GM12878 (cell line): ENCODE data around the gene NAT9. TPM values are rescaled to one million over a fixed set of nuclear protein-coding genes. Genes with fewer than 3 reads are reported as not detected.

Experiments used
- ATAC-seq: fragments of 200-7000 bp; cut with Tn5 transposase; 3 replicates; pipeline ENCODE4 v1.9.1; 2020; ENCODE audit warnings: mild to moderate bottlenecking, moderate library complexity
- BruUV-seq: library from RNA; stranded (reverse); fragments of 400-500 nt; replicated peaks from 2 replicates; lab custom pipeline; 2021; lab: Mats Ljungman, UMichigan
- CTCF ChIA-PET: fragments of 300-600 bp; sonication (Branson Sonifier 250); formaldehyde crosslinking; extraction: SDS; loops from one replicate; lab custom pipeline; 2021; ENCODE audit warnings: inconsistent platforms; lab: Yijun Ruan, JAX
- POLR2A ChIA-PET: fragments of 350-600 bp; formaldehyde crosslinking; extraction: SDS; loops from one replicate; lab custom pipeline; 2021; ENCODE audit warnings: inconsistent platforms; lab: Charles Lee
- RAD21 ChIA-PET: fragments of 300-600 bp; sonication (Branson Sonifier 250); formaldehyde crosslinking; loops from one replicate; lab custom pipeline; 2023; ENCODE audit warnings: antibody characterized with exemption; ENCODE audit not compliant: unreplicated experiment; lab: Charles Lee
- SMC1A ChIA-PET: fragments of 300-600 bp; sonication (Branson Sonifier 250); formaldehyde crosslinking; loops from one replicate; lab custom pipeline; 2023; ENCODE audit not compliant: unreplicated experiment, uncharacterized antibody; lab: Charles Lee
- DNase-seq: peaks from one replicate; pipeline ENCODE4 v3.0.0-alpha.2; 2011; ENCODE audit warnings: low read depth, low spot score
- FAIRE-seq: peaks from 3 replicates; lab custom pipeline; 2011; peaks lifted over from hg19 to GRCh38; lab: Jason Lieb, UNC
- H2AFZ ChIP-seq: 2 replicates; pipeline ENCODE4 v1.6.0; 2011; ENCODE audit warnings: low read depth, low read length, control low read depth; ENCODE audit not compliant: control insufficient read depth
- H3K27ac ChIP-seq: 2 replicates; pipeline ENCODE4 v1.5.1; 2011; ENCODE audit warnings: control low read depth; ENCODE audit not compliant: control insufficient read depth, insufficient read depth
- H3K27me3 ChIP-seq, 2 experiments: replicated peaks in 1 of 2; 2 replicates each; pipeline versions ENCODE4 v1.6.0 to v1.6.1; 2011; ENCODE audit warnings: low read length in 1 of 2; ENCODE audit not compliant: control insufficient read depth in 2 of 2, insufficient read depth in 2 of 2
- H3K36me3 ChIP-seq, 2 experiments: 2 replicates each; pipeline ENCODE4 v1.5.1; 2011; ENCODE audit warnings: low read length in 1 of 2; ENCODE audit not compliant: control insufficient read depth in 2 of 2, insufficient read depth in 2 of 2
- H3K4me1 ChIP-seq: 2 replicates; pipeline ENCODE4 v1.6.1; 2011; ENCODE audit warnings: mild to moderate bottlenecking, low read length, moderate library complexity, mixed read lengths; ENCODE audit not compliant: control insufficient read depth, insufficient read depth
- H3K4me2 ChIP-seq: 2 replicates; pipeline ENCODE4 v1.6.0; 2011; ENCODE audit warnings: control low read depth; ENCODE audit not compliant: control insufficient read depth, insufficient read depth
- H3K4me3 ChIP-seq: fragments of 200-600 bp; sonication (generic); 2 replicates; pipeline ENCODE4 v1.5.1; 2016
- H3K79me2 ChIP-seq: 2 replicates; pipeline ENCODE4 v1.6.0; 2011; ENCODE audit warnings: low read length; ENCODE audit not compliant: control insufficient read depth, insufficient read depth
- H3K9ac ChIP-seq: 2 replicates; pipeline ENCODE4 v1.8.0; 2011; ENCODE audit warnings: low read length, control low read depth, mixed read lengths; ENCODE audit not compliant: control insufficient read depth, insufficient read depth
- H3K9me3 ChIP-seq: replicated peaks from 3 replicates; pipeline ENCODE4 v1.5.1; 2011; ENCODE audit warnings: mild to moderate bottlenecking, low read length; ENCODE audit not compliant: control insufficient read depth, insufficient read depth
- H4K20me1 ChIP-seq: 2 replicates; pipeline ENCODE4 v1.6.0; 2011; ENCODE audit not compliant: control insufficient read depth, insufficient read depth
- LARP7 ChIP-seq: fragments of 450-650 bp; IDR thresholded peaks from 2 replicates; pipeline ENCODE4 v1.6.1; 2017; ENCODE audit warnings: mild to moderate bottlenecking
- NFYB ChIP-seq: IDR thresholded peaks from 2 replicates; pipeline ENCODE4 v1.6.1; 2011; ENCODE audit warnings: low read depth, mild to moderate bottlenecking, low read length, improper control_type of control experiment, moderate library complexity; ENCODE audit not compliant: insufficient read depth
- NRF1 ChIP-seq: conservative IDR thresholded peaks from 2 replicates; pipeline ENCODE4 v1.6.1; 2011; ENCODE audit warnings: mild to moderate bottlenecking, low read depth, low read length, improper control_type of control experiment
- RAD21 ChIP-seq: IDR thresholded peaks from 2 replicates; pipeline ENCODE4 v1.6.1; 2011; ENCODE audit warnings: mild to moderate bottlenecking, low read depth, low read length, moderate library complexity; ENCODE audit not compliant: insufficient read depth
- SREBF2 ChIP-seq: IDR thresholded peaks from 2 replicates; pipeline ENCODE4 v1.6.1; 2012; ENCODE audit warnings: mild to moderate bottlenecking, low read length
- TAF1 ChIP-seq: IDR thresholded peaks from 2 replicates; pipeline ENCODE4 v1.6.1; 2011; ENCODE audit warnings: mild to moderate bottlenecking, low read depth, low read length, borderline replicate concordance
- ZNF207 ChIP-seq: fragments of 450-650 bp; IDR thresholded peaks from 2 replicates; pipeline ENCODE4 v1.6.1; 2014; ENCODE audit warnings: antibody characterized with exemption, mild to moderate bottlenecking, borderline replicate concordance
- WGBS: methylation state at CpG from one replicate; pipeline ENCODE4 v1.1.6; 2016; ENCODE audit warnings: low lambda C conversion rate; ENCODE audit not compliant: insufficient replicate concordance, insufficient coverage; ENCODE audit errors: missing lambda C conversion rate; 5-methylcytosine and 5-hydroxymethylcytosine counted together
- in situ Hi-C: fragments of 300-500 bp; cut with MboI; formaldehyde crosslinking; loops from 9 replicates; pipeline ENCODE4 v1.14.3; 2018; ENCODE audit warnings: mixed read lengths
- intact Hi-C: fragments of 100-400 bp; cut with micrococcal nuclease; formaldehyde crosslinking; loops from one replicate; pipeline ENCODE4 v1.14.2; 2022; ENCODE audit not compliant: unreplicated experiment
- polyA plus RNA-seq, 11 experiments: library from polyadenylated mRNA; depleted of rRNA in 4 of 11; unstranded in 6 of 11; stranded (reverse) in 5 of 11; fragments of >200 nt; fragmentation: Nextera tagmentation in 4 of 11; fragmentation: Illumina TruSeq in 1 of 11; extraction: Ambion mirVana in 4 of 11; extraction: Trizol in 1 of 11; gene quantifications; 1 replicate in 1 of 11; 2 replicates in 10 of 11; pipeline versions ENCODE4 v1.2.1 to v1.2.3, GENCODE V29; 2011 to 2016; ENCODE audit warnings: inconsistent platforms in 2 of 11, missing spikeins in 2 of 11, low read depth in 1 of 11
- total RNA-seq, 4 experiments: library from RNA; depleted of rRNA in 3 of 4; stranded (reverse); fragments of >200 nt in 3 of 4; fragmentation: Illumina TruSeq in 1 of 4; extraction: Trizol in 1 of 4; gene quantifications; 2 replicates each; pipeline versions ENCODE4 v1.2.1 to v1.2.3, GENCODE V29; 2013 to 2021
- TF ChIP-seq, protein P1 (sequence below): IDR thresholded peaks from 2 replicates; pipeline ENCODE4 v1.6.1; 2011; ENCODE audit warnings: low read depth, low read length, improper control_type of control experiment, borderline replicate concordance
- TF ChIP-seq, protein P2 (sequence below): fragments of 150-350 bp; IDR thresholded peaks from 2 replicates; pipeline ENCODE4 v1.6.1; 2014; ENCODE audit warnings: mild to moderate bottlenecking, low read depth, low read length
- TF ChIP-seq, protein P3 (sequence below): fragments of 150-350 bp; IDR thresholded peaks from 2 replicates; pipeline ENCODE4 v1.6.1; 2016; ENCODE audit warnings: low read depth, low read length
- TF ChIP-seq, protein P4 (sequence below): fragments of 450-650 bp; IDR thresholded peaks from 2 replicates; pipeline ENCODE4 v1.6.1; 2017; ENCODE audit warnings: mild to moderate bottlenecking, low read depth, inconsistent platforms; ENCODE audit not compliant: poor library complexity, severe bottlenecking

The NAT9 gene
- total and polyA plus RNA-seq, 10 of the 15 experiments (the other 5 are each of a cell fraction or from before 2014, with no cell fraction given), result 3.5 to 45.3 (median 27.3) TPM

DNA sequence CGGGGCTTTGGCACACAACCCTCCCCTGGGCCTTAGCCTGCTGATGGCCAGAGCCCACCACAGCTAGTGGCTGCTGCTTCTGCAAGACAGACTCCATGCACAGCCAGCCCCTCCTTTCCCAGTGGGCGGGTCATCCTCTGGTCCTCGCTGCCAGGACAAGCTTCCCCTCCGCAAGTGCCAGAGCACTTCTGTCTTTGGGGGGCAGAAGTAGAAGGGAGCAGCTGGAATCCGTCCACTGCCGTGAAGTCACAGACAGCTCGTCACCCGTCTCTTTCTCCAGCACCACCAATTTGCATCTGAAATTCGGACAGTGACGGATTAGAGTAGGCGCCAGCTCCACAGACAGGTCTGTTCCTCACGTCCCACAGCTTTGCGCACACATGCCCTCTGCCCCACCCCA lies 31.3 kb upstream of the NAT9 start (continued):
- no peak for TF ChIP-seq ZNF207
- TF ChIP-seq, protein P1, sequence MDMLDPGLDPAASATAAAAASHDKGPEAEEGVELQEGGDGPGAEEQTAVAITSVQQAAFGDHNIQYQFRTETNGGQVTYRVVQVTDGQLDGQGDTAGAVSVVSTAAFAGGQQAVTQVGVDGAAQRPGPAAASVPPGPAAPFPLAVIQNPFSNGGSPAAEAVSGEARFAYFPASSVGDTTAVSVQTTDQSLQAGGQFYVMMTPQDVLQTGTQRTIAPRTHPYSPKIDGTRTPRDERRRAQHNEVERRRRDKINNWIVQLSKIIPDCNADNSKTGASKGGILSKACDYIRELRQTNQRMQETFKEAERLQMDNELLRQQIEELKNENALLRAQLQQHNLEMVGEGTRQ, result no peak
- no peak for TF ChIP-seq SREBF2
- TF ChIP-seq NFYB, result no peak
- TF ChIP-seq, protein P2, sequence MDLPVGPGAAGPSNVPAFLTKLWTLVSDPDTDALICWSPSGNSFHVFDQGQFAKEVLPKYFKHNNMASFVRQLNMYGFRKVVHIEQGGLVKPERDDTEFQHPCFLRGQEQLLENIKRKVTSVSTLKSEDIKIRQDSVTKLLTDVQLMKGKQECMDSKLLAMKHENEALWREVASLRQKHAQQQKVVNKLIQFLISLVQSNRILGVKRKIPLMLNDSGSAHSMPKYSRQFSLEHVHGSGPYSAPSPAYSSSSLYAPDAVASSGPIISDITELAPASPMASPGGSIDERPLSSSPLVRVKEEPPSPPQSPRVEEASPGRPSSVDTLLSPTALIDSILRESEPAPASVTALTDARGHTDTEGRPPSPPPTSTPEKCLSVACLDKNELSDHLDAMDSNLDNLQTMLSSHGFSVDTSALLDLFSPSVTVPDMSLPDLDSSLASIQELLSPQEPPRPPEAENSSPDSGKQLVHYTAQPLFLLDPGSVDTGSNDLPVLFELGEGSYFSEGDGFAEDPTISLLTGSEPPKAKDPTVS, result no peak

DNA sequence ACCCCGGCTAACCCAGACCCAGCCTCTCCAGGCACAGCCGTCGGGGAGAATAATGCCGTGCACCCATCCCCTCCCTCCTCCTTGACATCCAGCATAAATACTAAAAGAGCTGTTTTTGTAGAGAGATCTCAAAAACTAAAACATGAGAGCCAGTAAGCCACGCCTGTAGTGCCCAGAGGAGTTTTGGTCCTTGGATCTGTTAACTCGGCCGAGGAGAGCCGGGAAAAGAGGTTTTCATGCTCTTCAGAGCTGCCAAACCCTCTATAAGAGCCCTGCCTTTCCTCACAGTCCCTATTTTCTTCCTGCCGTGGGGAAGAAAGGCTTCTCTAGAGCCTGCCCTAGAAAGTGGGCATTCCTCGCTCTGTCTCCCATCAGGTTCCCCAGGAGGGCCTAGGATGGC lies 30.2 kb upstream of the NAT9 start:
- BruUV-seq, result no TSS peak

More for the DNA sequence above, 30.2 kb upstream of the NAT9 start:
- ChIA-PET RAD21 (no interaction called here), CTCF (interaction anchor here (1.0 kb wide), 1 partner anchor 15 kb away, joined by 4 read pairs; no protein-coding TSS in a partner anchor), POLR2A (no interaction called here), SMC1A (no interaction called here)
- no peaks in the 10 kb centered on the region for H3K4me1 ChIP-seq
- no peaks in the 10 kb centered on the region for H3K9me3 ChIP-seq
- intact Hi-C loops (no loop called here), in situ Hi-C loops (no loop called here)
- FAIRE-seq, result no peak
- 75% methylated on average over 10 of the region's 10 CpGs for WGBS
- no peak overlapping the region for H3K4me2 ChIP-seq
- no peak overlapping the region for H3K4me3 ChIP-seq
- no peak for TF ChIP-seq NRF1
- TF ChIP-seq, protein P3, sequence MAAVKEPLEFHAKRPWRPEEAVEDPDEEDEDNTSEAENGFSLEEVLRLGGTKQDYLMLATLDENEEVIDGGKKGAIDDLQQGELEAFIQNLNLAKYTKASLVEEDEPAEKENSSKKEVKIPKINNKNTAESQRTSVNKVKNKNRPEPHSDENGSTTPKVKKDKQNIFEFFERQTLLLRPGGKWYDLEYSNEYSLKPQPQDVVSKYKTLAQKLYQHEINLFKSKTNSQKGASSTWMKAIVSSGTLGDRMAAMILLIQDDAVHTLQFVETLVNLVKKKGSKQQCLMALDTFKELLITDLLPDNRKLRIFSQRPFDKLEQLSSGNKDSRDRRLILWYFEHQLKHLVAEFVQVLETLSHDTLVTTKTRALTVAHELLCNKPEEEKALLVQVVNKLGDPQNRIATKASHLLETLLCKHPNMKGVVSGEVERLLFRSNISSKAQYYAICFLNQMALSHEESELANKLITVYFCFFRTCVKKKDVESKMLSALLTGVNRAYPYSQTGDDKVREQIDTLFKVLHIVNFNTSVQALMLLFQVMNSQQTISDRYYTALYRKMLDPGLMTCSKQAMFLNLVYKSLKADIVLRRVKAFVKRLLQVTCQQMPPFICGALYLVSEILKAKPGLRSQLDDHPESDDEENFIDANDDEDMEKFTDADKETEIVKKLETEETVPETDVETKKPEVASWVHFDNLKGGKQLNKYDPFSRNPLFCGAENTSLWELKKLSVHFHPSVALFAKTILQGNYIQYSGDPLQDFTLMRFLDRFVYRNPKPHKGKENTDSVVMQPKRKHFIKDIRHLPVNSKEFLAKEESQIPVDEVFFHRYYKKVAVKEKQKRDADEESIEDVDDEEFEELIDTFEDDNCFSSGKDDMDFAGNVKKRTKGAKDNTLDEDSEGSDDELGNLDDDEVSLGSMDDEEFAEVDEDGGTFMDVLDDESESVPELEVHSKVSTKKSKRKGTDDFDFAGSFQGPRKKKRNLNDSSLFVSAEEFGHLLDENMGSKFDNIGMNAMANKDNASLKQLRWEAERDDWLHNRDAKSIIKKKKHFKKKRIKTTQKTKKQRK, result no peak
- TF ChIP-seq, protein P4, sequence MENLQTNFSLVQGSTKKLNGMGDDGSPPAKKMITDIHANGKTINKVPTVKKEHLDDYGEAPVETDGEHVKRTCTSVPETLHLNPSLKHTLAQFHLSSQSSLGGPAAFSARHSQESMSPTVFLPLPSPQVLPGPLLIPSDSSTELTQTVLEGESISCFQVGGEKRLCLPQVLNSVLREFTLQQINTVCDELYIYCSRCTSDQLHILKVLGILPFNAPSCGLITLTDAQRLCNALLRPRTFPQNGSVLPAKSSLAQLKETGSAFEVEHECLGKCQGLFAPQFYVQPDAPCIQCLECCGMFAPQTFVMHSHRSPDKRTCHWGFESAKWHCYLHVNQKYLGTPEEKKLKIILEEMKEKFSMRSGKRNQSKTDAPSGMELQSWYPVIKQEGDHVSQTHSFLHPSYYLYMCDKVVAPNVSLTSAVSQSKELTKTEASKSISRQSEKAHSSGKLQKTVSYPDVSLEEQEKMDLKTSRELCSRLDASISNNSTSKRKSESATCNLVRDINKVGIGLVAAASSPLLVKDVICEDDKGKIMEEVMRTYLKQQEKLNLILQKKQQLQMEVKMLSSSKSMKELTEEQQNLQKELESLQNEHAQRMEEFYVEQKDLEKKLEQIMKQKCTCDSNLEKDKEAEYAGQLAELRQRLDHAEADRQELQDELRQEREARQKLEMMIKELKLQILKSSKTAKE, result no peak
- no peak for TF ChIP-seq TAF1
- TF ChIP-seq, protein P2, result no peak
- TF ChIP-seq RAD21, result no peak
- TF ChIP-seq LARP7, result no peak
- H4K20me1 ChIP-seq, result no peaks in the 10 kb centered on the region
- no peak for ATAC-seq
- H3K9ac ChIP-seq, result no peak overlapping the region
- H2AFZ ChIP-seq, result no peak overlapping the region
- DNase-seq, result no peak
- H3K27me3 ChIP-seq, result no peaks in the 10 kb centered on the region
- H3K27ac ChIP-seq, result no peak overlapping the region
- no peaks in the 10 kb centered on the region; a peak in 2 of 4 replicates for H3K36me3 ChIP-seq
- no peaks in the 10 kb centered on the region for H3K79me2 ChIP-seq
